Activated naive CD4-positive, alpha-beta T cell treated with anti-CD3 and anti-CD28 coated beads, Interleukin-2, amount 50 U/mL, for 16 hours (primary cell): ENCODE results near the gene SCN10A.

Experiments
- DNase-seq: peaks from one replicate; pipeline ENCODE4 v3.0.0-alpha.2; 2020

Gene SCN10A

GRCh38 chr3:38717355-38718240 is 98.4 kb downstream of the SCN10A start:
- DNase-seq = no peak

GRCh38 chr3:38713121-38713520 is 102.9 kb downstream of the SCN10A start:
- DNase-seq = no peak

- no peak for DNase-seq
Measured at GRCh38 chr3:38711321-38711720, 104.7 kb downstream of the SCN10A start.

GRCh38 chr3:38707730-38708129 is 108.3 kb downstream of the SCN10A start:
- DNase-seq = no peak

- no peak for DNase-seq
Measured at GRCh38 chr3:38706961-38707360, 109.1 kb downstream of the SCN10A start.

GRCh38 chr3:38702231-38702630 is 113.8 kb downstream of the SCN10A start:
- no peak for DNase-seq

- DNase-seq = no peak
Measured at GRCh38 chr3:38698760-38699159, 117.3 kb downstream of the SCN10A start.

GRCh38 chr3:38698061-38698460 is 118.0 kb downstream of the SCN10A start:
- DNase-seq = no peak

GRCh38 chr3:38696034-38696433 is 120.0 kb downstream of the SCN10A start:
- DNase-seq = no peak

- no peak for DNase-seq
Measured at GRCh38 chr3:38690185-38690584, 125.8 kb downstream of the SCN10A start.

GRCh38 chr3:38689774-38690173 is 126.2 kb downstream of the SCN10A start:
- no peak for DNase-seq

- no peak for DNase-seq
Measured at GRCh38 chr3:38689346-38689745, 126.7 kb downstream of the SCN10A start.

- no peak for DNase-seq
Measured at GRCh38 chr3:38687321-38687720, 128.7 kb downstream of the SCN10A start.

- DNase-seq = no peak
Measured at GRCh38 chr3:38684546-38684945, 131.5 kb downstream of the SCN10A start.

- DNase-seq = no peak
Measured at GRCh38 chr3:38669668-38670067, 146.3 kb downstream of the SCN10A start.

GRCh38 chr3:38662544-38662943 is 153.5 kb downstream of the SCN10A start:
- DNase-seq = no peak

GRCh38 chr3:38658841-38659240 is 157.2 kb downstream of the SCN10A start:
- no peak for DNase-seq

- no peak for DNase-seq
Measured at GRCh38 chr3:38657369-38657768, 158.6 kb downstream of the SCN10A start.

GRCh38 chr3:38655708-38656300 is 160.2 kb downstream of the SCN10A start:
- no peak for DNase-seq

- DNase-seq = no peak
Measured at GRCh38 chr3:38653685-38654537, 162.1 kb downstream of the SCN10A start.

GRCh38 chr3:38652934-38653333 is 163.1 kb downstream of the SCN10A start:
- no peak for DNase-seq

- peak; percentile 72 for DNase-seq
Measured at GRCh38 chr3:38651153-38651789, 164.7 kb downstream of the SCN10A start.
